Subcutaneous adipose tissue (tissue), 4 donors: ENCODE data around the gene OXLD1. TPM values are rescaled to one million over a fixed set of nuclear protein-coding genes. Genes with fewer than 3 reads are reported as not detected.

ENCODE experiments used
- total RNA-seq, 4 donors: library from RNA; depleted of rRNA; stranded (reverse); fragments of >200 nt; gene quantifications; one replicate each; pipeline ENCODE4 v1.1.0, GENCODE V29; 2016
- TF ChIP-seq, protein P1 (sequence below): fragments of 450-650 bp; IDR thresholded peaks from one replicate; pipeline ENCODE4 v1.5.1; 2016; ENCODE audit warnings: low read depth, mild to moderate bottlenecking, control low read depth, antibody characterized with exemption, moderate library complexity

Gene OXLD1
- total RNA-seq, 4 donors from 2014 or later = 12.4 to 47.3 (median 34.1) TPM

DNA sequence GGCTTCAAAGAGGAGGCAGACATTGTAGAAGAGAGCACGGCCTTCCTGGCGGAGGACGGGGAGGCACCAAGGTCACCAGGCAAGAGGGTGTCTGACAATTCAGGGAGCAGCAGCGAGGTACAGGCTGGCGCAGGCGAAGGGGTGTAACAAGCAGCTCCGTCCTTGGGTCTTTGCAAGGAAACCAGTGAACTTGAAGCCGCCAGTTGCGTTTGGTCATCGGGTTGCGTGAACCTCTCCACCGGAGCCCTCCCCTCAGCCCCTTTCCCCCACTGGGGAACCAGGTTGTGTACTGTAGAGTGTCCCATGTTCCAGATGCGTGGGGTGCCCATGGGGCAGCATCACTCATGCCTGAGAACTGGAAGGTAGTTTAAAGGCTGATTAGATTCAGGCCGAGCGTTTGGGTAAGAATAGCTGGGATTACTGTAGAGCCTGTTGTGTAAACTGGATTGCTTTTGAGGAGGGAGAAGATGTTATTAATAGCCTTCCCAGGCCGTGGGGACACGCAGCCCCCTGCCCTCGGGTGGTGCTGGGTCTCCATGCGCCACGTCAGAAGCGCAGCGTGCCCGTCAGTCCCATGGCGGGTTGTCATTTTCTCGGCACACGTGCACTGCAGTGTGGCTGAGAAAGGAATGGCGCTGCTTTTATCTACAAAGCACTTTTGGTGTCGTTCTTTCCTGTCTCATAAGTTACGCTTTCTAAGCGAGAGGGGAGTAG, 39.3 kb upstream of the OXLD1 start:
- TF ChIP-seq, protein P1, sequence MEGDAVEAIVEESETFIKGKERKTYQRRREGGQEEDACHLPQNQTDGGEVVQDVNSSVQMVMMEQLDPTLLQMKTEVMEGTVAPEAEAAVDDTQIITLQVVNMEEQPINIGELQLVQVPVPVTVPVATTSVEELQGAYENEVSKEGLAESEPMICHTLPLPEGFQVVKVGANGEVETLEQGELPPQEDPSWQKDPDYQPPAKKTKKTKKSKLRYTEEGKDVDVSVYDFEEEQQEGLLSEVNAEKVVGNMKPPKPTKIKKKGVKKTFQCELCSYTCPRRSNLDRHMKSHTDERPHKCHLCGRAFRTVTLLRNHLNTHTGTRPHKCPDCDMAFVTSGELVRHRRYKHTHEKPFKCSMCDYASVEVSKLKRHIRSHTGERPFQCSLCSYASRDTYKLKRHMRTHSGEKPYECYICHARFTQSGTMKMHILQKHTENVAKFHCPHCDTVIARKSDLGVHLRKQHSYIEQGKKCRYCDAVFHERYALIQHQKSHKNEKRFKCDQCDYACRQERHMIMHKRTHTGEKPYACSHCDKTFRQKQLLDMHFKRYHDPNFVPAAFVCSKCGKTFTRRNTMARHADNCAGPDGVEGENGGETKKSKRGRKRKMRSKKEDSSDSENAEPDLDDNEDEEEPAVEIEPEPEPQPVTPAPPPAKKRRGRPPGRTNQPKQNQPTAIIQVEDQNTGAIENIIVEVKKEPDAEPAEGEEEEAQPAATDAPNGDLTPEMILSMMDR = no peak

DNA sequence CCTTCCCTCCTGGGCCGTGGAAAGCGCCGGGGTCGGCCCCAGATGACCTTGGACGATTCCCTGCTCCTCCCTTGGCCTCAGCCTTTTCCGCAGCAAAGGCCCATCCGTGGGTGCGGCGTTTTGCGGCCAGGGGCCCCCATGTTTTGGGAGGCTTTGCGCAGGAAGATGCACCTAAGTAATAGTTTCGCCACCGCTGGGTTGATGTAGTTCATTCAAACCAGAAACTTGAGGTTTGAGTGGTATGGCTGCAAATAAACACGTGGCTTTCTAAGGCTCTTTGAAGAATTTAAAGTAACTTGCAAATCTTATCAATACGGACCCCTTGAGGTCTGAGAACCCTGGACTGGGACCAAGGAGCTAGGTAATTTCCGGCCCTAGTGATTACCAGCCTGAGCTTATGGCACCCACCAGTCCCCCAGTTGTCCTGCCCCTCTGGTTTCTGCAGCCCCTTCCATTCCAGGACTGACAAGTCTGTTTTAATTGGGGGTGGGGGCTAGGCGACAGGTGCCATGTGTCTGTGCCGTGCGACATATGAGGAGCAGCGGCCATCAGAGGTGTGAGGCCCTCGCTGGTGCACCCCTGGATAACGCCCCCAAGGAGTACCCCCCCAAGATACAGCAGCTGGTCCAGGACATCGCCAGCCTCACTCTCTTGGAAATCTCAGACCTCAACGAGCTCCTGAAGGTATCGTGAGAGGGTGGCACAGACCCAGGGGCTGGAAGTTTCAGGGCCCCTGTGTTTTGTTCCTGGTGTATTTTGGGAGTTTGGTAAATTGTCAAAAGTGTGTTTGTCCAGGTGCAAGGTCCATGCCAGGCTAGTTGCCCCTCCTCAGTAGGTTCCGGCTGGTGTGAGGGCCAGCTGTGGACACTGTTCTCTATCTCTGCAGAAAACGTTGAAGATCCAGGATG, 37.6 kb upstream of the OXLD1 start:
- TF ChIP-seq, protein P1 = no peak

DNA sequence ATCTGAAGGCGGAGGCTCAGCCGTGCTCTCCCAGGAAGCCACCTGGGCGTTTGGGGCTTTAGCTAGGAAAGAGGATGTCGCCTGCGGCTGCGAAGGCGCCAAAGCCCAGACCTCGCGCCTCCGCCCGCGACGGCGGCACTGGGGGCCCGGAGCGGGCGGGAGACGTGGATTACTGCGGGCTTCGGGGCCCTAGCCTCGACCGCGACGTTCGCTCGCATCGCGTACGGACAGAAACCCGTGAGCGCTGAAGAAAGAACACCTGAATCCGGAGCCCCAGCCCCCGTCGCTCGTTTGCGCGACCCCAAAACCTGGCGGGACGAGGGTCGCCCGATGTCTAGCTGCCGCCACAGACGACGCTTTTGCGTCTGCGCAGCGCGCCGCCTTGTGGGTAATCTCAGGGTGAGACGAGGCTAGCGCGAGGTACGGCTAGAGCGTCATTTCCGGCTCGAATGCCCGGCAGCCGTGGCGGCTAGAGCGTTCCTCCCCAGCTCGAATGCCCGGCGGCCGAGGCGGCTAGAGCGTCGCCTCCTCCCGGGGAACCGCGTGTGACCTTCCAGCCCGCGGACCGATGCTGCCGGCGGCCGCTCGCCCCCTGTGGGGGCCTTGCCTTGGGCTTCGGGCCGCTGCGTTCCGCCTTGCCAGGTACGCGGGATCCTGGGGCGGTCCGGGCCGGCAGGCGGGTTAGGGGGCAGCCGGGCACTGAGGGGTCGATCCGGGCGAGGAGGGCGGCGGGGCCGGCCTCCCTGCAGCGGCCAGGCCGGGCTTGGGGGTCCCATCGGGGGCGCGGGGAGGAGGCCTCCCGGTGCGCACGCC, 36.7 kb upstream of the OXLD1 start, which contains the start of gene MRPL12:
Gene MRPL12 (plus strand): TSS at position 434 of the 813 bp plus-strand sequence. CDS start 135 bp downstream, at position 569.
- TF ChIP-seq, protein P1 = no peak

DNA sequence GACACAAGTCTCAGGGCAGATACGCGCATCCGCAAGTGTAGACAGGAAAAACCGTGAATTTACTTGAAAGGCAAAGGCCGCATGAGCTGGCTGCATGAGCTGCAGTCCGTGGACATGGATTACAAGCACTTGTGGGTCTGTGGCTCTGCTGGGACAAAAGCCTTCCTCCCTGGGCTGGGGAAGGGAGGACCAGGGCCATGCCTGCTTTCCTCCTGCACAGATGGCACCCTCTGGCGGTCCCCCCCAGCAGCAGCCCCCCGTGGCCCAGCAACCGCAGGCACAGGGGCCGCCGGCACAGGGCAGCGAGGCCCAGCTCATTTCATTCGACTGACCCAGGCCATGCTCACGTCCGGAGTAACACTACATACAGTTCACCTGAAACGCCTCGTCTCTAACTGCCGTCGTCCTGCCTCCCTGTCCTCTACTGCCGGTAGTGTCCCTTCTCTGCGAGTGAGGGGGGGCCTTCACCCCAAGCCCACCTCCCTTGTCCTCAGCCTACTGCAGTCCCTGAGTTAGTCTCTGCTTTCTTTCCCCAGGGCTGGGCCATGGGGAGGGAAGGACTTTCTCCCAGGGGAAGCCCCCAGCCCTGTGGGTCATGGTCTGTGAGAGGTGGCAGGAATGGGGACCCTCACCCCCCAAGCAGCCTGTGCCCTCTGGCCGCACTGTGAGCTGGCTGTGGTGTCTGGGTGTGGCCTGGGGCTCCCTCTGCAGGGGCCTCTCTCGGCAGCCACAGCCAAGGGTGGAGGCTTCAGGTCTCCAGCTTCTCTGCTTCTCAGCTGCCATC, 35.1 kb upstream of the OXLD1 start:
- TF ChIP-seq, protein P1 = no peak

DNA sequence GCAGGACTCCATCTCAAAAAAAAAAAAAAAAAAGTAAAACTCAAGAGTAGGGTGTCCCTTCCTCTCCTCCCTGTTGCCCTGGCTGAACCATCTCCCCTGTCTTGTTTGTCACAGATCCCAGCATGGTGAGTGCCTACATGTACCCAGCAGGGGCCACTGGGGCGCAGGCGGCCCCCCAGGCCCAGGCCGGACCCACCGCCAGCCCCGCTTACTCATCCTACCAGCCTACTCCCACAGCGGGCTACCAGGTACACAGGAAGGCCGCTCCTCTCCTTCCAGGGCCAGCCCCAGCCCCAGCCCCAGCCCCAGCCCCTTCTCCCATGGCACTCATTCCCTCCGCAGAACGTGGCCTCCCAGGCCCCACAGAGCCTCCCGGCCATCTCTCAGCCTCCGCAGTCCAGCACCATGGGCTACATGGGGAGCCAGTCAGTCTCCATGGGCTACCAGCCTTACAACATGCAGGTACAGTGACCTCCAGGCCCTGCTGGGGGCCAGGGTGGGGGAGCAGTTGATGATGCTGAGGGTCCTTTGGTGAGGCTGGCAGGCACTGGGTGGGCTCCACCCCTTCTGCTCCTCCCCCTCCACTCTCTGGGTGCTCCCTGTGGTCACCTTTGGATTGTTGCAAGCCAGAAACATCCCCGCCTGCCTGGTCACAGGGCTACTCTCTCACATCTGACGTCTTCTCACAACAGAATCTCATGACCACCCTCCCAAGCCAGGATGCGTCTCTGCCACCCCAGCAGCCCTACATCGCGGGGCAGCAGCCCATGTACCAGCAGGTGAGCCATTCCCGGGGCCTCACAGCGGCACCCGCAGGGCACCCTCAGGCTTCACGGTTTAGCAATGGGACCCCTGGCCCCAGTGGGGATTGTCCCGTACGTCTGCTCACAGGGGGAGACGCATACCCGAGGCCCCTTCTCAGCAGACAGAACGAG, 34.2 kb upstream of the OXLD1 start:
- TF ChIP-seq, protein P1 = no peak
